T-helper 2 cell treated with Interferon-gamma antibody and Interleukin-4, amounts not matched to agents 5 μg/mL and 100 μg/mL, for 36 hours (primary cell): Measurements from ENCODE around the gene DIAPH3.

Experiments used
- DNase-seq: peaks from one replicate; pipeline ENCODE4 v3.0.0; 2021; ENCODE audit warnings: low spot score
- H3K27ac Mint-ChIP-seq: one replicate; pipeline ENCODE4 v1.8.0; 2021; ENCODE audit warnings: mild to moderate bottlenecking, mixed read lengths
- H3K27me3 Mint-ChIP-seq: one replicate; pipeline ENCODE4 v1.8.0; 2021; ENCODE audit warnings: low read depth, mixed read lengths
- H3K36me3 Mint-ChIP-seq: one replicate; pipeline ENCODE4 v1.8.0; 2021; ENCODE audit warnings: low read depth, mixed read lengths
- H3K4me1 Mint-ChIP-seq: one replicate; pipeline ENCODE4 v1.8.0; 2021; ENCODE audit warnings: low read depth, mixed read lengths
- H3K4me3 Mint-ChIP-seq: one replicate; pipeline ENCODE4 v1.8.0; 2022; ENCODE audit warnings: mild to moderate bottlenecking, moderate library complexity, mixed read lengths
- H3K9me3 Mint-ChIP-seq: one replicate; pipeline ENCODE4 v1.8.0; 2021; ENCODE audit warnings: mixed read lengths

DIAPH3 gene

GRCh38 chr13:59721926-59722910 is 441.5 kb downstream of the DIAPH3 start:
- Mint-ChIP-seq H3K9me3 (no peaks in the 10 kb centered on the region), H3K4me3 (no peak overlapping the region), H3K27me3 (no peaks in the 10 kb centered on the region), H3K27ac (no peak overlapping the region), H3K4me1 (peaks cover 8% of the 10 kb centered on the region), H3K36me3 (no peaks in the 10 kb centered on the region)
- no peak for DNase-seq

DNA sequence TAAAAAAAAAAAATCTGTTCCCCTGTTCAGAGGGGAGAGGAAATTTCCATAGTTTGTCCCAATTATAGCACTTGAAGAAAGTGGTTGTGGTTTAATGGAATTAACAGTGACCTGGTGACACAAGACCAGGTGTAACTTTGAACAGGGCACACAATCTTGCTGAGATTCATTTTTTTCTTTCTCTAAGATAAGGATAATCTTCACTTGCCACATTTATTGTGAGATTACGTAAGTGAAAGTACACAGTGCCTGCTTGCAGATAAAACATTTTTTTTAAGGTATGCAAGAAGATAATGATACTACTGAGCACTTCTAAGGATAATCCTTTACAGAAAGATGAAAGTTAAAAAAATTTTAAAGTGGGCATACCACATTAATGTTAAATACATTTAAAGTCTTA is 448.1 kb downstream of the DIAPH3 start:
- DNase-seq: no peak
- no peaks in the 10 kb centered on the region for H3K36me3 Mint-ChIP-seq

DNA sequence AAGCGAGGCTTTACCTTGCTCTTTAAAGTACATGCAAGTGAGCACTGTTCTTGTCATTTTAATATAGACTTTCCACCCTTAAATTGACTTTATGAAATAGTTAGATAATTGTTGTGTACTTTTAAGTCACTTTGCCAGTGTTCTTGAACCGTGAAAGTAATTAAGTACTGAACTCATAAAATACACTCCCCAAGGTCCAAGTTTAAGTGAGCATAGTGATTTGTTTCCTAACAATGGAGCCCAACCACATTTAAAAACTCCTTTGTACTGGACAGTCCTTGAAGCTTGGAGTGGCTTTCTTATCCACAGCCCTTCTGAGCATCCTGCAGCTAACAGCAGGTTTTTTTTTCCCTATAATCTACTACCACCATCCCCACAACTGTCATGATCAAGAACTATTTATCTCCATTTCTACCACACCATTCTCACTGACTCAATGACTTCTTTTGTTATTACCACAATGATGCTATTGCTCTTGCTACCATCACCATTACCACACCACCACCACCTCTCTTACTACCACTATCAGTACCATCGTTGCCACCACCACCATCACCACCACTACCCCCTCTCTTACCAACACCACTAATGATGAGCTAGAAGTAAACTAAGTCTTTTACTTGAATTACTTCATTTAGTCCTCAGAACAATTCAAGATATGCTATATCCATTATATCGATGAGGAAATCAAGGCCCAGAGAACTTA is 452.6 kb downstream of the DIAPH3 start:
- H3K36me3 Mint-ChIP-seq: no peaks in the 10 kb centered on the region
- no peaks in the 10 kb centered on the region for H3K9me3 Mint-ChIP-seq
- no peak for DNase-seq
- no peaks in the 10 kb centered on the region for H3K4me1 Mint-ChIP-seq
- no peak overlapping the region for H3K27ac Mint-ChIP-seq
- H3K27me3 Mint-ChIP-seq: no peaks in the 10 kb centered on the region
- no peak overlapping the region for H3K4me3 Mint-ChIP-seq

More for the DNA sequence above, 448.1 kb downstream of the DIAPH3 start:
- H3K27ac Mint-ChIP-seq: no peak overlapping the region
- no peaks in the 10 kb centered on the region for H3K9me3 Mint-ChIP-seq
- no peaks in the 10 kb centered on the region for H3K4me1 Mint-ChIP-seq
- H3K27me3 Mint-ChIP-seq: no peaks in the 10 kb centered on the region
- H3K4me3 Mint-ChIP-seq: no peak overlapping the region

GRCh38 chr13:59710416-59710815 is 453.3 kb downstream of the DIAPH3 start:
- no peaks in the 10 kb centered on the region for H3K36me3 Mint-ChIP-seq
- no peak overlapping the region for H3K4me3 Mint-ChIP-seq
- H3K9me3 Mint-ChIP-seq: no peaks in the 10 kb centered on the region
- H3K27me3 Mint-ChIP-seq: no peaks in the 10 kb centered on the region
- no peak for DNase-seq
- H3K27ac Mint-ChIP-seq: no peak overlapping the region
- H3K4me1 Mint-ChIP-seq: no peaks in the 10 kb centered on the region

GRCh38 chr13:59706101-59706976 is 457.4 kb downstream of the DIAPH3 start:
- DNase-seq: no peak
- Mint-ChIP-seq H3K9me3 (no peaks in the 10 kb centered on the region), H3K27ac (no peak overlapping the region)

GRCh38 chr13:59702269-59702668 is 461.5 kb downstream of the DIAPH3 start:
- H3K4me1 Mint-ChIP-seq: no peaks in the 10 kb centered on the region
- DNase-seq: no peak
- H3K27ac Mint-ChIP-seq: no peak overlapping the region

More at GRCh38 chr13:59706101-59706976, 457.4 kb downstream of the DIAPH3 start:
- Mint-ChIP-seq H3K4me1 (no peaks in the 10 kb centered on the region), H3K27me3 (no peaks in the 10 kb centered on the region), H3K4me3 (no peak overlapping the region), H3K36me3 (no peaks in the 10 kb centered on the region)

GRCh38 chr13:59701261-59701660 is 462.5 kb downstream of the DIAPH3 start:
- no peak overlapping the region for H3K4me3 Mint-ChIP-seq
- H3K27me3 Mint-ChIP-seq: no peaks in the 10 kb centered on the region
- no peak overlapping the region for H3K27ac Mint-ChIP-seq
- H3K4me1 Mint-ChIP-seq: no peaks in the 10 kb centered on the region
- DNase-seq: no peak
- H3K9me3 Mint-ChIP-seq: no peaks in the 10 kb centered on the region
- no peaks in the 10 kb centered on the region for H3K36me3 Mint-ChIP-seq

More at GRCh38 chr13:59702269-59702668, 461.5 kb downstream of the DIAPH3 start:
- Mint-ChIP-seq H3K9me3 (no peaks in the 10 kb centered on the region), H3K4me3 (no peak overlapping the region), H3K27me3 (no peaks in the 10 kb centered on the region), H3K36me3 (no peaks in the 10 kb centered on the region)

DNA sequence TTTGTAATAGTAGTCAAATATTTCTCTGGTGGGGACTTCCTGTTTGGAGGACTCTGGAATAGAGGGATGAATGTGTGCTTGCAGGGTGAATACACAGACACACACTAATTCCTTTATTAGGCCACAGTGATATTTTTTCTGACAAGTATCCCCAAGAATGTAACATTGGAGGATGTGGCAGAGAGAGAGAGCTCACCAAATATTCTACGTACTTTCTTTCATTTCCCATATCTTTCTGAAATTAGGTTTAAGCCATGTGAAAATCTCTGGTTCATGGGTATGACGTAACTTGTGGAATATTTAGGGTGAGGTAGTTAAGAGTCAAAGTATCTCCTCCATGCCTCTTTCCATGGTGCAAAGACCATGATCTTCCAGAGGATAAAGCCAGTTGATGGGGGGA is 463.4 kb downstream of the DIAPH3 start:
- H3K27ac Mint-ChIP-seq: no peak overlapping the region
- no peaks in the 10 kb centered on the region for H3K4me1 Mint-ChIP-seq
- no peaks in the 10 kb centered on the region for H3K36me3 Mint-ChIP-seq
- no peak for DNase-seq
- H3K4me3 Mint-ChIP-seq: no peak overlapping the region
- H3K9me3 Mint-ChIP-seq: no peaks in the 10 kb centered on the region
- H3K27me3 Mint-ChIP-seq: no peaks in the 10 kb centered on the region

DNA sequence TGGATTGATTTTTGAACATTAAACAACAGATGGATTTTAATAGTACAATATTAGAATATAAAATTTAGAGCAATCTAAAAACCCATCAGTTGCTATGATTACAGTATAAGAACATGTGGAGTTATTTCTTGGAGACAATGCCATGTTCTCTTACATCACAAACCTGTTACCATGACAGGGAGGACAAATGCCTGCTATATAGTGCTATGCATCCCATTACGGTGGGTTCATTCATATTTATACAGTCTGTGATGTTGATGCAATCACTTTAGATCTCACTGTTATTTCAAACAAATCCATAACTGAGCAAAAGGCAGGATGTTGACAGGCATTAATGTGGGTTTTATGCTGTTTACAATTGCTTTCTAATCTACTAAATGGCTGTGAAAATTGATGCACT is 467.5 kb downstream of the DIAPH3 start:
- DNase-seq: no peak
- H3K27ac Mint-ChIP-seq: no peak overlapping the region
- H3K4me3 Mint-ChIP-seq: no peak overlapping the region
- no peaks in the 10 kb centered on the region for H3K27me3 Mint-ChIP-seq
- no peaks in the 10 kb centered on the region for H3K9me3 Mint-ChIP-seq
- H3K4me1 Mint-ChIP-seq: no peaks in the 10 kb centered on the region
- H3K36me3 Mint-ChIP-seq: no peaks in the 10 kb centered on the region

GRCh38 chr13:59691501-59692066 is 472.1 kb downstream of the DIAPH3 start:
- Mint-ChIP-seq H3K36me3 (no peaks in the 10 kb centered on the region), H3K4me1 (no peaks in the 10 kb centered on the region), H3K27ac (no peak overlapping the region), H3K4me3 (no peak overlapping the region), H3K9me3 (no peaks in the 10 kb centered on the region), H3K27me3 (no peaks in the 10 kb centered on the region)
- DNase-seq: no peak

GRCh38 chr13:59690857-59691500 is 472.7 kb downstream of the DIAPH3 start:
- no peaks in the 10 kb centered on the region for H3K4me1 Mint-ChIP-seq
- H3K27ac Mint-ChIP-seq: no peak overlapping the region
- H3K27me3 Mint-ChIP-seq: no peaks in the 10 kb centered on the region
- no peaks in the 10 kb centered on the region for H3K36me3 Mint-ChIP-seq
- DNase-seq: no peak
- H3K9me3 Mint-ChIP-seq: no peaks in the 10 kb centered on the region
- H3K4me3 Mint-ChIP-seq: no peak overlapping the region

GRCh38 chr13:59689057-59689456 is 474.7 kb downstream of the DIAPH3 start:
- Mint-ChIP-seq H3K27me3 (no peaks in the 10 kb centered on the region), H3K4me1 (no peaks in the 10 kb centered on the region), H3K4me3 (no peak overlapping the region), H3K27ac (no peak overlapping the region), H3K9me3 (no peaks in the 10 kb centered on the region), H3K36me3 (no peaks in the 10 kb centered on the region)
- DNase-seq: no peak

DNA sequence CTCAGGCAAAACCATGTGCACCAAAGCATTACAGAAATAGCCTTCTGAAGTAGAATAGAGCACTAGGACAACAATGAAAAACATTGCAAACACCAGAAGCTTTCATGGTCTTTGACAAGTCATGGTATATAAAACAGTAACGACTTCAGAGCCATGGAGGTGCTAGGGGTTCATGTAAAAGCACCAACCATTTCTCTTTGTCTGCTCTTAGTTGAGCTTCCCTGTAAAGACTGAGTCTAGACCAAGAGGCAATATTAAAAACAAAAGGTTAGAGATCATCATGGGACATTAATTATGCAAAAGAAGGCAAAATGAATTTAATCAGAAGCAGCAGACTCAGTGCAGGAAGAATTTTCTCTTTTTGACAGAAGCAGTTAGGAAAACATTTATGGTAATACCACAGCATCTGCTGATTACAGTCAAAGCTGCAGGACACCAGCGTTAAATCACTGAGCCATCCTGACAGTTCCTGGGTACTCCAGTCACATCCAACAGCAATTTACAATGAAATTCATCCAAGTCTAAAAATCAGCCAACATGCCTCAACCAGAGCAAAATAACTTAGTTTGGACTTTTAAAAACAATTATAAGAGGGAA is 476.8 kb downstream of the DIAPH3 start:
- H3K27ac Mint-ChIP-seq: no peak overlapping the region
- no peaks in the 10 kb centered on the region for H3K27me3 Mint-ChIP-seq
- H3K4me1 Mint-ChIP-seq: no peaks in the 10 kb centered on the region
- no peak overlapping the region for H3K4me3 Mint-ChIP-seq
- H3K9me3 Mint-ChIP-seq: no peaks in the 10 kb centered on the region
- no peaks in the 10 kb centered on the region for H3K36me3 Mint-ChIP-seq
- no peak for DNase-seq
